LNCAP (cell line): Measurements from ENCODE around the gene TULP3.

Experiments used
- CTCF ChIP-seq: fragments of 450-650 bp; IDR thresholded peaks from 2 replicates; pipeline ENCODE4 v1.5.1; 2017; ENCODE audit warnings: mild to moderate bottlenecking

Gene TULP3

GRCh38 chr12:2963760-2964292 is 73.1 kb downstream of the TULP3 start:
- no peak for TF ChIP-seq CTCF

- TF ChIP-seq CTCF, result no peak
Observed at GRCh38 chr12:2967651-2968050, 77.0 kb downstream of the TULP3 start.

- no peak for TF ChIP-seq CTCF
Observed at GRCh38 chr12:2970744-2971143, 80.1 kb downstream of the TULP3 start.

- no peak for TF ChIP-seq CTCF
Observed at GRCh38 chr12:2973566-2973965, 82.9 kb downstream of the TULP3 start.

GRCh38 chr12:2974560-2974971 is 83.9 kb downstream of the TULP3 start:
- TF ChIP-seq CTCF, result no peak

GRCh38 chr12:2976581-2976996 is 85.9 kb downstream of the TULP3 start:
- no peak for TF ChIP-seq CTCF

GRCh38 chr12:2977776-2978175 is 87.1 kb downstream of the TULP3 start:
- no peak for TF ChIP-seq CTCF

GRCh38 chr12:2979806-2980205 is 89.1 kb downstream of the TULP3 start:
- TF ChIP-seq CTCF, result no peak
